Activated CD8-positive, alpha-beta memory T cell treated with anti-CD3 and anti-CD28 coated beads, Interleukin-2, amount 50 U/mL, for 24 hours (primary cell): ENCODE results near the gene ADAMTSL3.
"Not testable (repeated sequence)": the region's sequence is repeated elsewhere in the genome, so short reads cannot be mapped to it uniquely, and the experiment has no call there.

Experiments used
- DNase-seq: peaks from one replicate; pipeline ENCODE4 v3.0.0-alpha.2; 2020; ENCODE audit errors: extremely low read depth

The ADAMTSL3 gene

DNA sequence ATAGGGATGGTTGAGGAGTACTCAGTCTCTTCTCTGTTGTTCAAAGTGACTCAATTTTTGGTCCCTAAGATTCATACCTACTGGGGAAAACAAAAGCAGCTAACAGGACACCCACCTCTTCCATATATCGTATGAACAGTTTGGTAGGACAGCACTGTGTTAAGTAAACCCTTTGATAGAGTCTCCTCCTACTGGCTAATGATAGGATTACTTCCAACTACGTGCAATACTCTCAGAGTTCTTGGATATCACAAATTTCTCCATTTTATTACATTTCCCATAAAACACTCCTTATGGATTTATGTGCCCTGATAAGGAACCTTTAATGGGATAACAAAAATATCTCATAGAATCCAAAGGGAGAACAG, 381.5 kb downstream of the ADAMTSL3 start:
- DNase-seq = no peak

DNA sequence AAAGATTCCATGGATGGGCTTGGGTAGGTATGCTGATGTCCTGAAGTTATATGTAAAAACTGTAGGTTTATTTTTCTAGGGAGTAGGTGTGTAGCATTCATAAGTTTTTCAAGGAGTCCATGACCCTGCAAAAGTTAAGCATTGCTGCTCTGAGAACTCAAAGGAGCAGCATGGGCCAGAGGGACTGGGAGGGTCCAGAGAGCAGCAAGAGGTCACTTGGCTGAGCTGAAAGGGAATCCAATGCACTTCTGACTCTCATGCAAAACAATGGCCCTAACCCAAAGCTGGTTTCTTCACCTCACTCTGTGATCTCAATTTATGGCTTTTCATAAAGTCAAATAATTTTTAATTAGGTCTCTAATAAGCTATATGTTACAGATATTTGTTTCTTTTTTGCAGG, 383.4 kb downstream of the ADAMTSL3 start:
- no peak for DNase-seq

DNA sequence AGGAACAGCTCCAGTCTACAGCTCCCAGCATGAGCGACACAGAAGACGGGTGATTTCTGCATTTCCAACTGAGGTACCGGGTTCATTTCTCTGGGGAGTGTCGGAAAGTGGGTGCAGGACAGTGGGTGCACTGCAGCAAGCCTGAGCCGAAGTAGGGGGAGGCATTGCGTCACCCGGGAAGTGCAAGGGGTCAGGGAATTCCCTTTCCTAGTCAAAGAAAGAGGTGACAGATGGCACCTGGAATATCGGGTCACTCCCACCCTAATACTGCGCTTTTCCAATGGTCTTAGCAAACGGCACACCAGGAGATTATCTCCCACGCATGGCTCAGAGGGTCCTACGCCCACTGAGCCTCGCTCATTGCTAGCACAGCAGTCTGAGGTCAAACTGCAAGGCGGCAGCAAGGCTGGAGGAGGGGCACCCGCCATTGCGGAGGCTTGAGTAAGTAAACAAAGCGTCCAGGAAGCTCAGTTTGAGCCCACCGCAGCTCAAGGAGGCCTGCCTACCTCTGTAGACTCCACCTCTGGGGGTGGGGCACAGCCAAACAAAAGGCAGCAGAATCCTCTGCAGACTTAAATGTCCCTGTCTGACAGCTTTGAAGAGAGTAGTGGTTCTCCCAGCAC, 388.6 kb downstream of the ADAMTSL3 start:
- not testable (repeated sequence) for DNase-seq

DNA sequence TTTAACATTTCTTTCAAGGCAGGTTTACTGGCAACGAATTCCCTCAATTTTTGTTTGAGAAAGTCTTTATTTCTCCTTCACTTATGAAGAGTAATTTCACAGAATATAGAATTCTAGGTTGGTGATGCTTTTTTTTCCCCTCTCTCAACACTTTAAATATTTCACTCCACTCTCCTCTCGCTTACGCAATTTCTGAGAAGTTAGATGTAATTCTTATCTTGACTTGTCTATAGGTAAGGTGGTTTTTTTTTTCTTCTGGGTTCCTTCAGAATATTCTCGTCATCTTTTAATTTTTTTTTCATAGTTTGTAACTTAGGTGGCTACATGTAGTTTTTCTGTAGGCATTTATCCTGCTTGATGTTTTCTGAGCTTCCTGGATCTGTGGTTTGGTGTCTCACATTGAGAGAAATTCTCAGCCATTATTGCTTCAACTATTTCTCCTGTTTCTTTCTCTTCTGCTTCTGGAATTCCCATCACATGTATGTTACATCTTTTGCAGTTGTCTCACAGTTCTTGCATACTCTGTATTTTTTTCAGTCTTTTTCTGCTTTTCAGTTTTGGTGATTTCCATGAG, 392.2 kb downstream of the ADAMTSL3 start:
- no peak for DNase-seq

DNA sequence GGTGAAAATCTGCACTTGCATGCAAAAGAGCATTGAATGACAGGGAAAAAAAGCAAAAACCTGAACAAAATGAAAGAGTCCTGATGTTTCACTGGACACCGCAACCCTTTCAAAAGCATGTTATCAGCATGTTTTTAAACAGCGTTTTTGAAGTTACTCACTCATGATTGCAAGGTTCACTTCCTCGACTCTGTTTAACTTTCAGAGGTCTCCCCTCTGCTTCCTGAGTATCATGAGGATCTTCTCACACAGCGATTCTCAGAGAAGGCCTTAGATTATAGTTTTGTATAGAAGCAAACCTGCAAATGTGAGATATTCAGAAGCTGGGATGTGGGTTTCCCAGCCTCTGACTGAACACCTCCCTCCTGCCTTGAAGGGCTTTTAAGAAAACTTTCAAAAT, 395.6 kb downstream of the ADAMTSL3 start:
- not testable (repeated sequence) for DNase-seq

DNA sequence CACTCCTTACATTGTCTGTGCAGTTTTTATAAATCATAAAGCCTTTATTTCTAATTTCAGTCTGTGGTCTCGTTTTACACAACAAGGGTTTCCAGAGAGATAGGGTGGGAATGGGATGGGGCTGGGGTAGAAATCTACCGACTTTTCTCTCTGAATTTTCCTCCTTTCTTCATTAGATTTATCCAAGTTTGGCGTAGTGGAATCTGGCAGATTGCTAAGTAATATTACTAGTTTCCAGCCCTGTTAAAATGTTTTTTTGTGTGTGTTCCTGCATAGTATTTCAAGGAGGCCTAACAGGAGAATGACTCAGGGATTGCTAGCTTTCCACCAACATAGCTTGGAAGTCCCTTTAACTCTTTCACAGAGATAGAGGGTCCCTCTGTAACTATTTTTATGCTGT, 396.2 kb downstream of the ADAMTSL3 start:
- DNase-seq = no peak

DNA sequence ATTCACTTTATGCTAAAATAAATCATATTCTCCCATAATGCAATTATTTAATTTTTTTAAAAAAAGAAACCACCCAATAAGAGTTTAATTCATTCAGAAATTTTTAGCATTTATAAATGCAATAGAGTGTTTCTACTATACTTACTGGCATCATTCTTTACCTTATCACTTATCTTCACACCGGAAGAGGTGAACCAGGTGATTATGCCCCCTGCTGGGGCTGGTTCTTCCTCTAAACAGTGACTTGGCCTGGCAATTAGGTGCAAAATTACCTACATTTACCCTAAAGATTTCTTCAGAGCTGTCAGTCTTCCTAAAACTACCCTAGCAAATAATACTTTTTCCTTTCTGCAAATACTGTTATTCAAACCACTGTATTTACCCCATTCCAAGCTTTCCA, 397.2 kb downstream of the ADAMTSL3 start:
- not testable (repeated sequence) for DNase-seq

DNA sequence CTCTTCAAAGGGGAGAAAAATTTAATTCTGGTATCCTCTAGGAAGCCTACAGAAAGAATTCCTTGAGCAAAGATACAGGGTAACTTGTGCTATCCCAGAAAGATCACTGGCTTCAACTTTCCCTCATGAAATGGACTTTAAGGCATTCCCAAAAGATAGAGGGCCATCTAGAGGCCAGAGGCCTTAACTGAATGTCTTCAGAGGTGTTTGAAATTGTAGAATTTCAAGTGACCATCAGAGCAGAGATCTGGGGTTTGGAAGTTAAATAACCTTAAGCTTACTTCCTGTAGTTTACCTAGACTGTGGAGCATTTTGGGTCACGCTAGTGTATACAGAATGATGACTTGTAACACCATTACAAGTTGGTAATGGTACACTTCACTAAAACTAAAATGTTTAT, 400.6 kb downstream of the ADAMTSL3 start:
- not testable (repeated sequence) for DNase-seq

DNA sequence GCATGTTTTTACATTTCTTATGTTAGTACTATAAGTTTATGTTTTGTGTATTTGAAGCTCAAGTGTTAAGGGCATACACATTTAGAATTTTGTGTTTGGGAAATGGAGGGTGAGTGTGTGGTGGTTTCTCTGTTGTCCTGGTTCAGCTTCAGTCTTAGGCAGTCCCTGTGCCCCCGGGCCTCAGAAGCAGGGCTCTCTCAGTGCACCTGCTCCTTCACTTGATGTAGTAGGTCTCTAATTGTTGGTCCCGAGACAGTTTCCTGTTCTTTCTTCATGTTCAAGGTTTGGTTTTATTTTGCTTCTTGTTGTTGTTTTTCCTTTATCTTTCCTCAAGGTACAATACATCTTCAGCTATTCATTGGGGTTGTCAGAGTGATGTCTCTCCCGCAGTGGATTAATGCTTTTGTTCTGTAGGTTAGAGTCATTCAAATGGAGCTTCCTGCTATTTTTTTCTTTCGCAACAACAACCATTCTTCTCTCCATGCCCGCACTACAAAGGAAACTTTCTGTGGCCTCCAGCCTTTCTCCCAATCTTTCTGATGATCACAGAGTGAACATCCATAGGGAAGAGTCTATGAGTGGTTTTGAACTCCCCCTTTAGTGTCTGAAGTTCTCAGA, 403.9 kb downstream of the ADAMTSL3 start:
- DNase-seq = no peak

DNA sequence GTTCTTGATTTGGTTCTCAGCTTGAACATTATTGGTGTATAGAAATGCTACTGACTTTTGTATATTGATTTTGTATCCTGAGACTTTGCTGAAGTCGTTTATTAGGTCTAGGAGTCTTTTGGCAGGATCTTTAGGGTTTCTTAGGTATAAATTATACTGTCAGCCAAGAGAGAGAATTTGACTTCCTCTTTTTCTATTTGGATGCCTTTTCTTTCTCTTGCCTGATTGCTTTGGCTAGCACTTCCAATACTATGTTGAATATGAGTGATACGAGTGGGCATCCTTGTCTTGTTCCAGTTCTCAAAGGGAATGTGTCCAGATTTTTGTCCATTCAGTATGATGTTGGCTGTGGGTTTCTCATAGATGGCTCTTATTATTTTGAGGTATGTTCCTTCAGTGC, 409.8 kb downstream of the ADAMTSL3 start:
- DNase-seq = not testable (repeated sequence)

DNA sequence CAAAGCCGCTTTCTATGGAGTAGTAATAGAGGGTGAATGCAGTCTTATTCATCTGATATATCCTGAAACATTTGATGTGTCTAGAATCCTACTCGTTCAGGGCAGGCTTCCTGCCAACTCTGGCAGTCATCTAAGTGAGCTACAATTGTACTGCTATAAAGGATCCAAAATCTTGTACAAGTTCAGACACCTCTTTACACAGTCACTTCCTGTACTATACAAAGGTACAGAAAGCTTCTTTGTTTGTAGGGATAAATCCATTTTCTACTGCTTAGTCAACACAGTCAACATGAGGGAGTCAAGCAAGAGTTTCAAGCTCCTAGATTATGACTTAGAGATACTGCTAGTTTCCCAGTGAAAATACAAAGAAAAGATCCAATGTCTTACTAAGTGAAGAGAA, 414.8 kb downstream of the ADAMTSL3 start:
- not testable (repeated sequence) for DNase-seq

DNA sequence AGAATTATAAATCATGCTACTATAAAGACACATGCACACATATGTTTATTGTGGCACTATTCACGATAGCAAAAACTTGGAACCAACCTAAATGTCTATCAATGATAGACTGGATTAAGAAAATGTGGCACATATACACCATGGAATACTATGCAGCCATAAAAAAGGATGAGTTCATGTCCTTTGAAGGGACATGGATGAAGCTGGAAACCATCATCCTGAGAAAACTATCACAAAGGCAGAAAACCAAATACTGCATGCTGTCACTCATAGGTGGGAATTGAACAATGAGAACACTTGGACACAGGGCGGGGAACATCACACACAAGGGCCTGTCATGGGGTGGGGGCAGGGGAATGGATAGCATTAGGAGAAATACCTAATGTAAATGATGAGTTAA, 424.1 kb downstream of the ADAMTSL3 start:
- DNase-seq = not testable (repeated sequence)

DNA sequence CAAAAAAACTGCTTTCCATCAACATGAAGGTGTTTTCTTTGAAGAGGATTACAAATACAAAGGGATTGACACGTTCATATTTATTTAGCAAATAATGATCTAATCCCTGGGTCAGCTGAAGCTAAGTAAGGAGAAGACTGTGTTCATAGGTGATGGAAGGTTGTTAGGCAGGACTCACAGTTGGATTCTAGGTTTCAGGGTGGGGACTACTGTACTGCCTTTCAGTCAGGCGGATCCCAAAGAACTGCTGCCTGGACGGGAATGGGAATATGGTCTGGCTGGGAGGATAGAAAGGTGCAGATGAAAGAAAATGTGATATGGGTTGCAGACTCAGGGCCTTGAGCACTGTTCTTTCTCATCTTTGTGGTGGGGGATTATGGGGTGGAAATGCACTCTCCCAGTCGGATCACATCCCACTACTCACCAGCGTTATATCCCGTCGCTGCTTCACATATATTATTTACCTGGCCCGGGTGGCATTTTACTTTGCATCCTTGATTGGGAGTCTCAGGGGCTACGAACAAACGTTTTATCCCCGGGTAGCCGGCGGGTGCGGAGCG, 425.5 kb downstream of the ADAMTSL3 start:
- DNase-seq = not testable (repeated sequence)

DNA sequence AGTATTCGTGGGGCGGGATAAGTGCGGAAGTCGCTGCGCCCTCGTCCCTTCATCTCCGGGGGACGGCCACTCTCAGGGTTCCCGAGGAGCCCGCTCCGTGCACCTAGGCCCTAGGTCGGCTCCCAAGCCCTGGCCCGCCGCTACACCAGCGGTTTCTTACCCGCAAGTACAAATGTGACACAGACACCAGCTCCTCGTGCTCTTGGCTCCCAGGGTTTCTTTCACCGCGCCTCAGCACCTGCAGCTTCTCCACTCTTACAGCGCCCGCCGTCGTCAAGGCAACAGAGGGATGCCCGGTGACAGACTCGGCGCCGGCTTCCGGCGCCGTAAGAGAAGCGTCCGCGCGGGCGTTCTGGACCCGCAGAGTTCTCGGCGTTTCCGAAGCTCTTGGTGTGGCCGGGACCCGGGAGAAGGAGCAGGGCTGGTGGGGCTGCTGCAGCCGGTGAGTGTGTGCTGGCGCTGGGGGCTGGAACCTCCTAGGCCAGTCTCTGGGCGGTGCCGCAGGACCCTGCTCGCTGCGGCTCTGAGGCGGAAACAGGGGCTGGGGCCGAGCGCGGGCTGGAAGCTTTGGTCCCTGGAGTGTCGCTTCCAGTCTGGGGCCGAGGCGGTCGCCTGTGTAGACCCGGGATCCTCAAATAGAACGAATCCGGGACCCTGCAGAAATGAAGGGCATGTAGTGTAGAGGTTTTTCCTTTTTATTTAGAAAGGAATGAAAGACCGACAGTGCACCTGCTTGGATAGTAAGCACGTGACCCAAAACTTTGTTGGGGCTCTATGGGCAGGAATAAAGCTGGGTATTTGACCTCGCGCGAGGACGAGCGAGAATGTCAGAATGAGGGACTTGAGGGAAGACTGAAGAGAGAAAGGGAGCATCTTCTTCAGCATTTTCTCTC, 426.2 kb downstream of the ADAMTSL3 start:
- no peak for DNase-seq

DNA sequence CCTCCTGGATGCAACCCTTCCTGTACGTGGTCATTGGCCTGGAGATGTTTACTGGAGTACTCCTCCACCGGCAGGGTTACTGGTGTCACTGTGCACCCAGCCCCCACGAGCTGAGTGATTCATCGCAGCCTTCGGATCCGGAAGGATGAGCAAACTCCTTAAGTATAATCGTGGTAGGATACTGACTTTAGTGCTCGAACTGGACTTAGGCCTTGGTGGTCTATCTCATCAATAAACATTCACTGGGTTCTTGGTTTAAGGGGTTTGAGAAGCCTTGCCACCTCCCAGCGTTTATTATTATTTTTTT, 426.8 kb downstream of the ADAMTSL3 start:
- DNase-seq = not testable (repeated sequence)

DNA sequence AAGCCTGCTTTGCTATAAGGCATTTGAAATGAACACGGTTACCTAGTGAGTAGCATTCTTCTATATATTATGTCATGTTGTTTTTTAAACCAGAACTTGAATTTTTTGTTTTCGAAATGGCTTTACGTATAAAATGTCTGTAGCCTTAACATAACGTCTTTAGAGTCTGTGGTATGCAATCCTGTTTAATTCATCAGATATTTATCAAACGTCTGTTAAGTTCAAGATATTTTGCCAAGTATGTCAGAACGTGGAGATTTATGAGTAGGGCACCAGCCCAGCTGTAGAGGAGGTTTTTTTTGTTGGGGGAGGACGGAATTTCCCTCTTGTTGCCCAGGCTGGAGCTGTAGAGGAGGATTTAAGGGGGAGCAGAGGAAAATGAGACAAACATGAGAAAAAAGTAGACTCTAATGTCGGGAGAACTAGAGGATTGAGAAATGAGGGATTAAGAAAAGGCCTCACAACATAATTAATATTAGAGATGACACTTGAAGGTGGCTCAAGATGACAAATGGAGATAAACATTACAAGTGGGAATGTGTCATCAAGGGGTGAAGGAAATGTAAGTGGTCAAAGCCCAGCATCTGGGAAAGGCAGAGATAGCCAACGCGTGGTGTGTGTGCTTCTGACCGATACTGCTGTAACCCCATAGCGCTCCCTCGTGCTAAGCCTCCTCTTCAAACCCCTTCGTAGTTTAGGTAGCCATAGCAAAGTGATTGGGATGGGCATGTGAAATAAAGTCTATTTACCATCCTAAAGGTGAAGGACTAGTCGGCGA, 427.7 kb downstream of the ADAMTSL3 start:
- DNase-seq = no peak

DNA sequence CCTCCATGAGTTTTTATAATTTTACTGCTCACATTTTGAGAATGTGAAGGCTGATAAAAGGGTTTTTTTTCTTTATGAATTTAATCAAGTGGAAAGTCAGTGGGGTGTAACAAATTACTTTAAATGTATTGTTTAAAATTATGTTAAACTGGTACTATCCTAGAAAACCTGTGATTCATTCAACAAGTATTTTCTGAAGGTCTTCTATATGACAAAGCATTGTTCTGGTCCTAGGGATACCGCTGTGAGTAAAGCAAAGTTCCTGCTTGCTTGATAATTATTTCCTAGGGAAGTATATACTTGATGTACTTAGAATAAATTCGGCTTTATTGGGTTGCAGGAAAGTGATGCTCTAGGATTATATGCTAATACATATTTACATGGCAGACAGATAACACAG, 428.8 kb downstream of the ADAMTSL3 start:
- DNase-seq = no peak

DNA sequence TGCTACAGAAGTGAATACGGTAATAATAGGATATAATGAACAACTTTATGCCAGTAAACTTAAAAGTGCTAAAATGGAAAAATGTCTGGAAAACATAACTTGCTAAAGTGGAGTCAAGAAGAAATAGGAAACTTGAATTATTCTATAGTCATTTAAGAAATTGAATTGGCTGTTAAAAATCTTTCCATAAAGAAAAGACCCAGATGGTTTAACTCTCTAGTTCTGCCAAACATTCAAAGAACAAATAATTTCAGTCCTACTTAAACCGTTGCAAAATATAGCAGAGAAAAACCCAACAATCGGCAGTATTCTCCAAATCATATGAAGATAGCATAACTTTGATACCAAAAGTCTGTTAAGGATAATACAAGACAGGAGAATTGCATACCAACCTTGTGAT, 432.1 kb downstream of the ADAMTSL3 start:
- not testable (repeated sequence) for DNase-seq
